B cell (primary cell): ENCODE measurements around the gene ZDHHC1.

Experiments
- CTCF ChIP-seq: fragments of 200-600 bp; IDR thresholded peaks from one replicate; pipeline ENCODE4 v1.8.0; 2022; ENCODE audit warnings: antibody characterized with exemption, mild to moderate bottlenecking
- EZH2 ChIP-seq: IDR thresholded peaks from 2 replicates; pipeline ENCODE4 v1.6.1; 2012; ENCODE audit warnings: borderline replicate concordance, low read depth, mild to moderate bottlenecking, moderate library complexity, low read length; ENCODE audit not compliant: insufficient read depth, poor library complexity, severe bottlenecking

GRCh38 chr16:67426950-67427349, 10.7 kb upstream of the ZDHHC1 start:
- TF ChIP-seq EZH2 (no peak), CTCF (no peak)
